WTC11 (cell line): ENCODE results near the gene DLGAP4. TPM values are rescaled to one million over a fixed set of nuclear protein-coding genes. Genes with fewer than 3 reads are reported as not detected.

Source experiments
- ATAC-seq: fragments of 200-7000 bp; cut with Tn5 transposase; 2 replicates; pipeline ENCODE4 v1.10.0; 2021; ENCODE audit warnings: mild to moderate bottlenecking, moderate library complexity
- CTCF ChIA-PET: fragments of 300-600 bp; sonication (Branson Sonifier 250); formaldehyde crosslinking; loops from one replicate; lab custom pipeline; 2021; ENCODE audit warnings: antibody characterized with exemption; lab: Charles Lee
- POLR2A ChIA-PET: fragments of 350-600 bp; sonication (Branson Sonifier 250); formaldehyde crosslinking; loops from one replicate; lab custom pipeline; 2021; ENCODE audit warnings: antibody characterized with exemption; lab: Charles Lee
- DNase-seq: peaks from one replicate; pipeline ENCODE4 v3.0.0; 2021; ENCODE audit warnings: low spot score
- H3K27ac Mint-ChIP-seq: 2 replicates; pipeline ENCODE4 v1.8.0; 2021; ENCODE audit warnings: mixed read lengths
- H3K27me3 Mint-ChIP-seq: 2 replicates; pipeline ENCODE4 v1.8.0; 2021; ENCODE audit warnings: low read depth, mild to moderate bottlenecking, moderate library complexity, mixed read lengths
- H3K36me3 Mint-ChIP-seq: 2 replicates; pipeline ENCODE4 v1.8.0; 2021; ENCODE audit warnings: mixed read lengths
- H3K4me1 Mint-ChIP-seq: 2 replicates; pipeline ENCODE4 v1.8.0; 2022; ENCODE audit warnings: mixed read lengths
- H3K4me3 Mint-ChIP-seq: 2 replicates; pipeline ENCODE4 v1.8.0; 2021; ENCODE audit warnings: mild to moderate bottlenecking, moderate library complexity, mixed read lengths
- H3K9me3 Mint-ChIP-seq: 2 replicates; pipeline ENCODE4 v1.8.0; 2021; ENCODE audit warnings: mixed read lengths
- AR ChIP-seq: fragments of 250-450 bp; sonication (Bioruptor Pico); IDR thresholded peaks from 2 replicates; pipeline ENCODE4 v1.9.0; 2021; ENCODE audit warnings: mild to moderate bottlenecking
- CTCF ChIP-seq: fragments of 200-600 bp; IDR thresholded peaks from 2 replicates; pipeline ENCODE4 v1.8.0; 2022; ENCODE audit warnings: antibody characterized with exemption
- E2F5 ChIP-seq: sonication (generic); formaldehyde crosslinking; IDR thresholded peaks from 2 replicates; pipeline ENCODE4 v1.8.1; 2022; ENCODE audit warnings: mild to moderate bottlenecking, moderate library complexity, missing genetic modification reagents
- EMX1 ChIP-seq: fragments of 250-450 bp; sonication (Bioruptor Pico); IDR thresholded peaks from 2 replicates; pipeline ENCODE4 v1.8.0; 2021; ENCODE audit warnings: mild to moderate bottlenecking
- HMGXB4 ChIP-seq: sonication (generic); formaldehyde crosslinking; IDR thresholded peaks from 2 replicates; pipeline ENCODE4 v1.8.1; 2023; ENCODE audit warnings: mild to moderate bottlenecking, moderate library complexity, missing genetic modification reagents
- MAX ChIP-seq: sonication (generic); formaldehyde crosslinking; IDR thresholded peaks from 2 replicates; pipeline ENCODE4 v1.8.0; 2022; ENCODE audit warnings: mild to moderate bottlenecking, missing genetic modification reagents
- MLX ChIP-seq: sonication (generic); formaldehyde crosslinking; IDR thresholded peaks from 2 replicates; pipeline ENCODE4 v1.8.1; 2023; ENCODE audit warnings: mild to moderate bottlenecking, missing genetic modification reagents, moderate library complexity
- NFE2L1 ChIP-seq: sonication (generic); formaldehyde crosslinking; IDR thresholded peaks from 2 replicates; pipeline ENCODE4 v1.8.1; 2023; ENCODE audit warnings: missing genetic modification reagents
- PRDM15 ChIP-seq: sonication (generic); formaldehyde crosslinking; IDR thresholded peaks from 2 replicates; pipeline ENCODE4 v1.8.0; 2022; ENCODE audit warnings: missing genetic modification reagents
- TP53 ChIP-seq: sonication (generic); formaldehyde crosslinking; IDR thresholded peaks from 2 replicates; pipeline ENCODE4 v1.8.1; 2023; ENCODE audit warnings: mild to moderate bottlenecking, missing genetic modification reagents
- ZNF138 ChIP-seq: sonication (generic); formaldehyde crosslinking; conservative IDR thresholded peaks from 2 replicates; pipeline ENCODE4 v1.8.1; 2022; ENCODE audit warnings: mild to moderate bottlenecking, moderate library complexity, missing genetic modification reagents
- ZNF219 ChIP-seq: sonication (generic); formaldehyde crosslinking; IDR thresholded peaks from 2 replicates; pipeline ENCODE4 v1.8.0; 2023; ENCODE audit warnings: missing genetic modification reagents, mild to moderate bottlenecking, borderline replicate concordance
- ZNF232 ChIP-seq: sonication (generic); formaldehyde crosslinking; IDR thresholded peaks from 2 replicates; pipeline ENCODE4 v1.8.0; 2022; ENCODE audit warnings: mild to moderate bottlenecking, missing genetic modification reagents
- ZNF423 ChIP-seq: fragments of 250-450 bp; sonication (Bioruptor Pico); IDR thresholded peaks from 2 replicates; pipeline ENCODE4 v2.1.2; 2022; ENCODE audit warnings: mild to moderate bottlenecking, moderate library complexity
- total RNA-seq: library from RNA; stranded (reverse); gene quantifications from 3 replicates; pipeline ENCODE4 v1.2.3, GENCODE V29; 2021

The DLGAP4 gene
- total RNA-seq, 1 experiment from 2014 or later, result 52.6 TPM

- ATAC-seq, result peak; percentile 56
- H3K27ac Mint-ChIP-seq, result peak within 1 kb of the TSS; percentile 77; the same call in 1 of the 2 replicates
- peak within 1 kb of the TSS; percentile 62 for H3K4me3 Mint-ChIP-seq
Measured at GRCh38 chr20:36541227-36541767, 235.2 kb downstream of the DLGAP4 start, which contains the start of gene MYL9. MYL9 (plus strand) TSS chr20:36541519; CDS start chr20:36544885, 3,366 bp downstream.

GRCh38 chr20:36541768-36542488, 235.8 kb downstream of the DLGAP4 start:
- H3K27me3 Mint-ChIP-seq, result no peaks in the 10 kb centered on the region
- H3K4me1 Mint-ChIP-seq, result peaks cover 44% of the 10 kb centered on the region
- CTCF ChIA-PET, result interaction anchor here (0.6 to 2.8 kb wide), 22 partner anchors 10 to 325 kb away, joined by 3 to 15 read pairs (median 4); partner anchors contain the start of genes NDRG3, RAB5IF and TGIF2
- H3K9me3 Mint-ChIP-seq, result no peaks in the 10 kb centered on the region
- POLR2A ChIA-PET, result interaction anchor here (1.3 kb wide), 1 partner anchor 63 kb away, joined by 4 read pairs; the partner anchor contains the start of gene RAB5IF
- H3K27ac Mint-ChIP-seq, result no peak overlapping the region
- DNase-seq (peak; percentile 71), ATAC-seq (peak; percentile 68)
- no peaks in the 10 kb centered on the region for H3K36me3 Mint-ChIP-seq
- peak overlapping the region; percentile 62 for H3K4me3 Mint-ChIP-seq
- TF ChIP-seq CTCF, result peak; percentile 39; the same call in 1 of the 2 replicates
- TF ChIP-seq MLX (CRISPR knock-in tag), result peak; percentile 81; the same call in 1 of the 2 replicates
- TF ChIP-seq ZNF138 (CRISPR knock-in tag), result no peak
- TF ChIP-seq HMGXB4 (CRISPR knock-in tag), result peak; percentile 67; the same call in 1 of the 2 replicates
- no peak for TF ChIP-seq E2F5 (CRISPR knock-in tag)
- no peak for TF ChIP-seq ZNF232 (CRISPR knock-in tag)

More at GRCh38 chr20:36541227-36541767, 235.2 kb downstream of the DLGAP4 start, which contains the start of gene MYL9:
- TF ChIP-seq TP53, result no peak
- TF ChIP-seq AR, result 0 out of 2 replicates have a peak, but pooled peaks have one; percentile 42
- TF ChIP-seq MAX (CRISPR knock-in tag), result 0 out of 2 replicates have a peak, but pooled peaks have one; percentile 36
- no peak for TF ChIP-seq PRDM15 (CRISPR knock-in tag)
- no peak for TF ChIP-seq NFE2L1
- 0 out of 2 replicates have a peak, but pooled peaks have one; percentile 26 for TF ChIP-seq ZNF423
- TF ChIP-seq EMX1 (CRISPR knock-in tag), result no peak
- TF ChIP-seq ZNF219, result no peak
- no peaks in the 10 kb centered on the region for H3K9me3 Mint-ChIP-seq
- DNase-seq, result peak; percentile 82
- no peaks in the 10 kb centered on the region for H3K36me3 Mint-ChIP-seq
- H3K27me3 Mint-ChIP-seq, result no peaks in the 10 kb centered on the region
- POLR2A ChIA-PET, result interaction anchor here (0.7 to 1.3 kb wide), 2 partner anchors 64 to 95 kb away, joined by 4 read pairs; partner anchors contain the start of gene RAB5IF
- H3K4me1 Mint-ChIP-seq, result peaks cover 44% of the 10 kb centered on the region
- CTCF ChIA-PET, result interaction anchor here (0.5 to 2.8 kb wide), 15 partner anchors 9 to 385 kb away, joined by 3 to 15 read pairs (median 6); partner anchors contain the start of genes RAB5IF and TGIF2
